Esophagus muscularis mucosa (tissue), 4 donors: ENCODE data around the gene CEP112.

Source experiments
- CTCF ChIP-seq, 3 experiments: fragments of 200-600 bp in 2 of 3; fragments of 450-650 bp in 1 of 3; sonication (generic) in 2 of 3; IDR thresholded peaks; one replicate each; pipeline ENCODE4 v1.5.1; 2017 to 2019; ENCODE audit warnings: antibody characterized with exemption in 3 of 3, mild to moderate bottlenecking in 2 of 3, moderate library complexity in 1 of 3
- EP300 ChIP-seq: sonication (generic); formaldehyde crosslinking; IDR thresholded peaks from one replicate; pipeline ENCODE4 v1.6.1; 2017; ENCODE audit warnings: antibody characterized with exemption
- POLR2A ChIP-seq: fragments of 450-650 bp; IDR thresholded peaks from one replicate; pipeline ENCODE4 v1.6.1; 2017; ENCODE audit warnings: antibody characterized with exemption, moderate library complexity, mild to moderate bottlenecking, low read depth

DNA sequence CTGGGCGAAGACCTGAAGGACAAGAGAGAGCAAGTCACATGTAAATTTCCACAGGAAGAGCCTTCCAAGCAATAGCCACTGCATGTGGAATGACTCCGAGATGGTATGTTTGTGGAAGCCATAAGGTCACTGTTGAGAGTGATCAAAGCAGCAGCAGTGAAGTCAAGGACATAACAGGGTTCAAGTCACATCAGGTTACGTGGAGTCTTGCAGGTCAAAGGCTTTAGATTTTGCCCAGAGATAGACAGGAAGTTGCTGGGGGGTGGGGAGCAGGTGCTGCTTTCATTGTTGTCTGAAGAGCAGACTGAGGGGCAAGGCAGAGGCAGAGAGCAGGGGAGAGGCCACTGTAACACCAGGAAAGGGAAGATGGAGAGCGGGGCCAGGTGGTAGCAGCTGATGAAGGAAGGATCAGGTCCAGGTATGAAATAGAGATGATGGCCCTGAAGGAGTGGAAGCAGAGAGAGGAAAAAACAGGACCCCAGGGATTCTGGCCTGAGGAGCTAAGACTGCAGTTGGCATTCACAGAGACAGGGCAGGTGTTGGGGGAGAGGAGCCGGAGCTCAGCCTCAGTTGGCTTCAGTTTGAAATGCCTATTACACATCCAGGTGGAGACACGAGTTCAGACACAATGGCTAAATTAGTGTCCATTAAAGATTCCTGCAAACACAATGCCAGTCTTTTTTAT is 501.2 kb downstream of the CEP112 start:
- no peak for TF ChIP-seq CTCF (IDR thresholded peaks at IDR 0.05)
- TF ChIP-seq POLR2A, result no peak
- no peak for TF ChIP-seq EP300
